Measurements from ENCODE around the gene STXBP2.

- TF ChIP-seq CTCF (IDR thresholded peaks at IDR 0.05) (no peak), POLR2A (IDR thresholded peaks at IDR 0.05) (no peak)
These were observed 38.7 kb upstream of the STXBP2 start for GRCh38 chr19:7598180-7598579.

All from body of pancreas (tissue), 4 donors.